ENCODE measurements around the gene IGFL4.

The IGFL4 gene

GRCh38 chr19:46076031-46076880, 35.5 kb upstream of the IGFL4 start:
- Histone ChIP-seq H3K27ac (ENCODE audit: low read length) (no peak overlapping the region), H3K36me3 (replicated peaks; ENCODE audit: insufficient read depth, low read length) (no peaks in the 10 kb centered on the region), H2AFZ (ENCODE audit: low read length) (no peak overlapping the region), H3K9me3 (replicated peaks; ENCODE audit: insufficient read depth, low read length) (no peaks in the 10 kb centered on the region), H3K79me2 (ENCODE audit: low read length) (no peaks in the 10 kb centered on the region), H3K4me1 (ENCODE audit: low read length) (0 out of 2 replicates have a peak, but pooled peaks cover 4% of the 10 kb centered on the region), H3K27me3 (replicated peaks; ENCODE audit: insufficient read depth, low read length) (peaks cover 63% of the 10 kb centered on the region), H3K4me3 (ENCODE audit: low read length) (no peak overlapping the region), H3K9ac (ENCODE audit: low read length) (no peak overlapping the region), H3K9me2 (replicated peaks; ENCODE audit: insufficient read depth, low read length) (no peaks in the 10 kb centered on the region), H3K4me2 (ENCODE audit: low read depth, low read length) (peak overlapping the region; percentile 55; the same call in 1 of the 2 replicates), H3F3A (ENCODE audit: insufficient read depth, low read length) (no peaks in the 10 kb centered on the region), H4K20me1 (ENCODE audit: insufficient read depth, low read length) (no peaks in the 10 kb centered on the region)
- TF ChIP-seq EZH2phosphoT487 (IDR thresholded peaks at IDR 0.05; ENCODE audit: low read length), result no peak
- no peak for TF ChIP-seq EZH2 (optimal IDR thresholded peaks at IDR 0.05; ENCODE audit: low read depth, low read length)
- TF ChIP-seq, protein P1, sequence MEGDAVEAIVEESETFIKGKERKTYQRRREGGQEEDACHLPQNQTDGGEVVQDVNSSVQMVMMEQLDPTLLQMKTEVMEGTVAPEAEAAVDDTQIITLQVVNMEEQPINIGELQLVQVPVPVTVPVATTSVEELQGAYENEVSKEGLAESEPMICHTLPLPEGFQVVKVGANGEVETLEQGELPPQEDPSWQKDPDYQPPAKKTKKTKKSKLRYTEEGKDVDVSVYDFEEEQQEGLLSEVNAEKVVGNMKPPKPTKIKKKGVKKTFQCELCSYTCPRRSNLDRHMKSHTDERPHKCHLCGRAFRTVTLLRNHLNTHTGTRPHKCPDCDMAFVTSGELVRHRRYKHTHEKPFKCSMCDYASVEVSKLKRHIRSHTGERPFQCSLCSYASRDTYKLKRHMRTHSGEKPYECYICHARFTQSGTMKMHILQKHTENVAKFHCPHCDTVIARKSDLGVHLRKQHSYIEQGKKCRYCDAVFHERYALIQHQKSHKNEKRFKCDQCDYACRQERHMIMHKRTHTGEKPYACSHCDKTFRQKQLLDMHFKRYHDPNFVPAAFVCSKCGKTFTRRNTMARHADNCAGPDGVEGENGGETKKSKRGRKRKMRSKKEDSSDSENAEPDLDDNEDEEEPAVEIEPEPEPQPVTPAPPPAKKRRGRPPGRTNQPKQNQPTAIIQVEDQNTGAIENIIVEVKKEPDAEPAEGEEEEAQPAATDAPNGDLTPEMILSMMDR (IDR thresholded peaks at IDR 0.05; ENCODE audit: low read length), result 0 out of 2 replicates have a peak, but pooled peaks have one; percentile 12
- no peak for DNase-seq

DNA sequence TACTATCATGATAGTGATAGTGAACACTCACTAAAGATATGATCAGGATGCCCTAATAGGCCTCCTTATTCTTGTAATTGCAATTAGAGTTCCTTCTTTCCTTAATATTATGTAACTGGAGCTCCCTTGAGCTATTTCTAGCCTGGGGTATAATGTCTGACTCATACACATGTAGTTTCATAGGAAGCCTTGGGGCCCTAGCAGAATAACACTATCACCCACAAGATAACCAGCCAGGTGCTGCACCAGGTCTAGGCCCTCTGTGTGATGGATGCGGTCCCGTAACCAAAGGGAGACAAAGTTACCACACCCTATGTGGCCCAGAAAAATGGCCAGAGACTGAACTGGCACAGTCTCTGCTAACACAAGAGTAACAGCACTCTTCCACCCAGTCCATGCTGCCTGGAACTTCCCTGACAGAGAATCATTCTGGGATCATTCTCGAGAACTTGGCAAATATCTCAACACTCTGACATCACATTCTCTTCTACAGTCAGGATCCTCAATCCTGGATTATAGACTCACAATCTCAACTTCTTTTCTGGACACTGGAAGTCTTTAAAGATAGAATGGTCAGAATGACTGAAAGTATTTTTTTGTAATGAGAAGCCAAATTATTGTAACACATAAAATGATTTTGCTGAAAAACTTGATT, 32.6 kb upstream of the IGFL4 start:
- H3K4me3 ChIP-seq (ENCODE audit: low read length), result no peak overlapping the region
- DNase-seq, result no peak
- TF ChIP-seq EZH2 (optimal IDR thresholded peaks at IDR 0.05; ENCODE audit: low read depth, low read length), result no peak
- no peak for TF ChIP-seq EZH2phosphoT487 (IDR thresholded peaks at IDR 0.05; ENCODE audit: low read length)
- TF ChIP-seq, protein P1 (IDR thresholded peaks at IDR 0.05; ENCODE audit: low read length), result no peak

GRCh38 chr19:46069806-46070341, 29.1 kb upstream of the IGFL4 start:
- Histone ChIP-seq H3K4me3 (ENCODE audit: low read length) (no peak overlapping the region), H3F3A (ENCODE audit: insufficient read depth, low read length) (no peaks in the 10 kb centered on the region), H3K9me3 (replicated peaks; ENCODE audit: insufficient read depth, low read length) (no peaks in the 10 kb centered on the region), H3K27ac (ENCODE audit: low read length) (no peak overlapping the region), H3K9me2 (replicated peaks; ENCODE audit: insufficient read depth, low read length) (no peaks in the 10 kb centered on the region), H3K9ac (ENCODE audit: low read length) (no peak overlapping the region), H3K4me2 (ENCODE audit: low read depth, low read length) (no peak overlapping the region), H4K20me1 (ENCODE audit: insufficient read depth, low read length) (no peaks in the 10 kb centered on the region), H3K36me3 (replicated peaks; ENCODE audit: insufficient read depth, low read length) (no peaks in the 10 kb centered on the region), H3K27me3 (replicated peaks; ENCODE audit: insufficient read depth, low read length) (peaks cover 63% of the 10 kb centered on the region), H3K79me2 (ENCODE audit: low read length) (no peaks in the 10 kb centered on the region), H2AFZ (ENCODE audit: low read length) (no peak overlapping the region), H3K4me1 (ENCODE audit: low read length) (peaks cover 6% of the 10 kb centered on the region; the same call in 1 of the 2 replicates)
- DNase-seq, result no peak
- TF ChIP-seq, protein P1 (IDR thresholded peaks at IDR 0.05; ENCODE audit: low read length), result no peak
- TF ChIP-seq EZH2phosphoT487 (IDR thresholded peaks at IDR 0.05; ENCODE audit: low read length), result no peak
- no peak for TF ChIP-seq EZH2 (optimal IDR thresholded peaks at IDR 0.05; ENCODE audit: low read depth, low read length)

More for the DNA sequence above, 32.6 kb upstream of the IGFL4 start:
- no peak overlapping the region for H3K4me2 ChIP-seq (ENCODE audit: low read depth, low read length)
- no peaks in the 10 kb centered on the region for H3F3A ChIP-seq (ENCODE audit: insufficient read depth, low read length)
- H2AFZ ChIP-seq (ENCODE audit: low read length), result no peak overlapping the region
- no peaks in the 10 kb centered on the region for H3K79me2 ChIP-seq (ENCODE audit: low read length)
- peaks cover 9% of the 10 kb centered on the region; the same call in 1 of the 2 replicates for H3K4me1 ChIP-seq (ENCODE audit: low read length)
- no peaks in the 10 kb centered on the region for H3K9me3 ChIP-seq (replicated peaks; ENCODE audit: insufficient read depth, low read length)
- no peaks in the 10 kb centered on the region for H3K36me3 ChIP-seq (replicated peaks; ENCODE audit: insufficient read depth, low read length)
- peaks cover 66% of the 10 kb centered on the region for H3K27me3 ChIP-seq (replicated peaks; ENCODE audit: insufficient read depth, low read length)
- H3K9me2 ChIP-seq (replicated peaks; ENCODE audit: insufficient read depth, low read length), result no peaks in the 10 kb centered on the region
- no peak overlapping the region for H3K9ac ChIP-seq (ENCODE audit: low read length)
- no peaks in the 10 kb centered on the region for H4K20me1 ChIP-seq (ENCODE audit: insufficient read depth, low read length)
- no peak overlapping the region for H3K27ac ChIP-seq (ENCODE audit: low read length)

Data from MM.1S (cell line).